GM18909 (cell line): ENCODE measurements around the gene EME1.
"Not testable (repeated sequence)": the region's sequence is repeated elsewhere in the genome, so short reads cannot be mapped to it uniquely, and the experiment has no call there.

Source experiments
- ATAC-seq: cut with Tn5 transposase; IDR thresholded peaks from one replicate; pipeline ENCODE4 v1.9.1; 2021; ENCODE audit warnings: mild to moderate bottlenecking; ENCODE audit not compliant: unreplicated experiment, poor library complexity

EME1 gene

GRCh38 chr17:50424246-50424995, 51.4 kb downstream of the EME1 start:
- no peak for ATAC-seq

- ATAC-seq, result no peak
Measured at GRCh38 chr17:50424996-50425681, 52.1 kb downstream of the EME1 start.

- ATAC-seq, result peak; percentile 63
Measured at GRCh38 chr17:50425682-50426471, 52.8 kb downstream of the EME1 start, which contains the start of gene ACSF2. TSS of gene ACSF2 (plus strand) at chr17:50426218. CDS start at chr17:50426262, 44 bp downstream.

- ATAC-seq, result no peak
Measured at GRCh38 chr17:50426472-50426782, 53.4 kb downstream of the EME1 start.

GRCh38 chr17:50426814-50427787, 54.1 kb downstream of the EME1 start:
- no peak for ATAC-seq

GRCh38 chr17:50428126-50428525, 55.1 kb downstream of the EME1 start:
- not testable (repeated sequence) for ATAC-seq

GRCh38 chr17:50428831-50429424, 55.9 kb downstream of the EME1 start:
- no peak for ATAC-seq

- ATAC-seq, result no peak
Measured at GRCh38 chr17:50429793-50430192, 56.8 kb downstream of the EME1 start.
